NK-92 treated with Interleukin-12 subunit alpha and Interleukin-12 subunit beta, amount 100 ng/mL, for 24 hours (cell line): Measurements from ENCODE around the gene ARNT2.
A peak's percentile ranks its signal among the peaks of the same experiment; 100 is the strongest.

ENCODE experiments used
- DNase-seq: peaks from one replicate; lab custom pipeline; 2025; lab: John Stamatoyannopoulos, UW

Gene ARNT2

GRCh38 chr15:80576519-80577090 is 172.4 kb downstream of the ARNT2 start:
- DNase-seq: no peak

DNA sequence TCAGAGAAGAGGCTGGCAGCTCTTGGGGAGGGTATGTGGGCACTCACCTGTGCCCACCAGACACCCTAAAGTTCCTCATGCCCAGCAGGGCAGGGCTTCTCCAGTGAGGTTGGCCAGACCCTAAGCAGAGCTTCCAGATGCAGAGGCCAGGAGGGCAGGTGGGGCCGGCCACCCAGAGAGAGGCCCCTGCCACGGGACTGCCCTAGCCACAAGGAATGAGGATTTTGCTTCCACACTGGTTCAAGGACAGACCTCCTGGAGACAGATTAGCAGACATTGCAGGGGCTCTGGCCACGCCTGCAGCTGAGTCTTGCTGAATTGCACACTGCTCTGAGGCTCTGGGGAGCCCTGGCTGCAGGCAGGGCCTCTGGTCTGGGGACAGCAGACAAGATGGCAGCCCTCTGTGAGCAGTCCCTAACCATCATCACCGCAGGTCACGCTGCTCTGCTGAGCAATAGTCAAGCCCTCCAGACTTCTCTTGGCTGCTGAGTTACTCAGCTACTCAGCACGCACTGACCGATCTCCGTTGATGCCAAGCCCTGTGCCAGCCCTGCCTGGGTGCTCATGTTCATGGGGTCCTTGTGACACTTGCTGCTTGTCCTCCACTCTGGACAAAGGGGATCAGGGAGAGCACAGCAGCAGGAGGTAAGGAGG is 173.5 kb downstream of the ARNT2 start:
- DNase-seq: no peak

GRCh38 chr15:80578206-80578595 is 174.0 kb downstream of the ARNT2 start:
- DNase-seq: no peak

GRCh38 chr15:80578871-80579270 is 174.7 kb downstream of the ARNT2 start:
- no peak for DNase-seq

DNA sequence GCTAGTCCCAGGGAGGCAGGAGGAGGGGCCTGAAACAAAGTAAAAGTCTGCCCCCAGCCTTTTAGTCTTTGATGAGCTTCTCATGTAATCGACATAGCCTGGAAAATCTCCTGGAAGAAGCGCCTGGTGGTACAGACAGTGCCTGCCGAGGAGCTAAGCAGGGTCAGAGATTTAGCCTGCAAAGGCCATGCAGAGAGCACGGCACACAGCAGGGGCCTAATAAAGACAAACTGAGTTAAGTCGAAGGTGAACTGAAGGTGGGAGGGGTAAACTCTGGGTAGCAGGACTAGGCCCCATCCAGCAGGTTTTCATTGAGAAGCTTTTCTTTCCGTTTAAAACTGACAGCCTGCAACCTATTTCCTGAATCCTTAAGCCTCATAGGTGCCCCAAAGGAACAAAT is 175.4 kb downstream of the ARNT2 start:
- DNase-seq: no peak

- no peak for DNase-seq
Measured at GRCh38 chr15:80580106-80580505, 175.9 kb downstream of the ARNT2 start.

DNA sequence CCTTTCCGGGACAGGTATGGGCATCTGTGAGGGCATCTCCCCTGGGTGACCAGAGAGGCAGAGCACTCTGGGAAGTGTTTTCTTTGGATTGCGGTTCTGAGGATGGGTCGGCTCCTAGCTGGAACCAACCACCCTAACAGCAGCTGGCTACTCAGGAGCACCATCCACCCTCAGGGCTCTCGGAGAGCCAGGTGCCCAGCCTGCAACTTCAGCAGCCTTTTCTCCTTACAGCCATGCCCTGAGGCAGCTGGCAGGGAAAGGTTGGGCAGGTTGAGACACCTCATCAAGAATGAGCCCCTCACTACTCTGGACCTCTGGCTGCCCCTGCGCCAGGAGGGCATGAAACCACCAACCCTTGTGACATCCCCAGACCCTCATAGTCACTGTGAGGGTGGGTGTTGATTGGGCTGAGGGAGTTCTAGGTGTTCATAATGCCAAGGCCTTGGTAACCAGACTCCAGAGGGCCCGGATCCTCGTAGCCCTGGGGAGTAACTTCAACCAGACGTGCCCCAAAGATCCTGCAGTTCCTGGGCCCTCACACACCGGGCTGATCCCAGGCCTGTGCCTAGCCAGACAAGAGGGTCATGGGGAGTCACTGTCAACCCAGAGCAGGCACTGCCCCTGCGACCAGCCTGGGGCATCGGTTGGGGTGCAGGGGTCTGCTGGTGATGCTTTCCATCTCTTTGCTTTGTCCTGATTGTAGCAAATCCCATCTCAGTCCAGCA is 176.5 kb downstream of the ARNT2 start:
- DNase-seq: no peak

DNA sequence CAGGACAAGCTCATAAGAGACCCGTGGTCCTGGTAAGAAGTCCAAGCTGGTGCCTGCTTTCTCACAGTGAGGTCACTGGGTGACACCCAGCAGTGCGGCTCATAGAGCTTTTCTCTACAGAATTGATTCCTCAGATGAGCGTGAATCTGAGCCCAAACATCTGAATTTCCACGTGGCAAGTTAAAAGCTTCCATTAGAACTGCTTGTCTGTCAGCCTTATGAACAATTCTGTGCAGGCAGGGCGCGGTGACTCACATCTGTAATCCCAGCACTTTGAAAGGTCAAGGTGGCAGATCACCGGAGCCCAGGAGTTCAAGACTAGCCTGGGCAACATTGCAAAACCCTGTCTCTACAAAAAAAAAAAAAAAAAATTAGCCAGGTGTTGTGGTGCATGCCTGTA is 177.8 kb downstream of the ARNT2 start:
- no peak for DNase-seq

DNA sequence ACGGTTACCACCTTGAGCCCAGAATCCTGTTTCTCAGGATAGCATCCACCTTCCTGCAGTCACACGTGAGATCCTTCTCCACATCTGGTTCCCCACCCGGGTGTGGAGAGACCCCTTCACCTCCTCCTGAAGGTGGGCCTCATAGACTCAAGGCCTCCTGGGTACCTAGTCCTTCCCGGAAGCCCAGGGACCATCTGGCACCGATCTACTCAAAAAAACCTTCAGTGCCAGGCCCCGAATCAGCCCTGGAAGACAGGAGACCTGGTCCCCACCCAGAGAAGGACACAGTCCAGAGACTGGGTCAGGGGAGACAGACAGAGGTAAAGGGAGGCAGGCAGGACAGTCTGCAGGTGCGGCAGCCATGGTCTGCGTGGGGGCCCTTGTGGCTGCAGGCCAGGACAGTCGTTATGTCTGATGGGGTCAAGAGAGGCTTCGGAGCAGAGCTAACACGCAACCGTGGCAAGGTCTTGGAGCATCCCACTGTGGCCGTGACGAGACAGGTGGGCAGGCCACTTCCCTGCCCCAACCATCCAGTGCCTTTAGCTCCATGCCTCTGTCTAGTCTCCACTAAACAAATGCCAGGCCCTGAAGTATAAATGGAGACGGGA is 178.7 kb downstream of the ARNT2 start:
- DNase-seq: no peak

DNA sequence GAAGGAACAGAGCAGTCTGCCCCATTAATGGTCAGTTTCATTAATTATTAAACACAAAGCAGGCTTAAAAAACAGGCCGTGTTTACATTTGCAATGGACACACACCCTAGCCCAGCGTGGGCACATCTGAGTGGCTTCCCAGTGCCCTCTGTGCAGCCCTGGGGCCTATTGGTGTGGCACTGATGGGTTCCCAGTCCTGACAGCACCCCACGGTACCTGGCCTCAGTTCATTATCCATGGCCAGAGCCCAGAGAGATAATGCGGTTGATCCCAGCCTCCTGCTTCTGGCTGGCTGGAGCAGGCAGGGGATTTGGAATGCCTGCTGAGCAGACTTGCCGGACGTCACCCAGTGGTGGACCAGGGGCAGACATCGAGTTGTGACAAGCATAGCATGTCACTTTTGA is 180.4 kb downstream of the ARNT2 start:
- no peak for DNase-seq

DNA sequence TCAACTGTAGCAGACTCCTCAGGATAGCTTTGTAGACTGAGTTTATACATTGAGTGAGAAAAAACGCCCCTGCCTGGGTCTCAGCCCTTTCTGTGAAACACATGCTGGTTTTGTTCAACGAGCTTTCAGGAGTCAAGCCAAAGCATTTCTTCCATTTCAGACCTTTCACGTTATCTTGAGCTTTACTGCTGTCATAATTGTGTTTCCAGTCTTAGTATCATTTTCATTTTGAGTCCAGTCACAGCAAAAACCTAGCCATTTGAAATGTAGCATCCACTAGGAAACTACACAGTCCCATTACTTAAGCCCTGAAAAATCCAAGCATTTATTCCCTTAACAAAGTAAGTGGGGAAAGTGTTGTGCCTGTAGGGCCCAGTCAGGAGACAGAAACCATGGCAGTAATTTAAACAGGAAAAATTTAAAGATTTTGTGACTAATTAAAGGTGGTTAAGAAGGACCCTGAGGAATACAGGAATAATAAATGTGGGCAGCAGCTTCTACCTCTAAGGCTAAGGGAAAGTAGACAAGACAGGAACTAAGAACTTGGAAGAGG is 180.9 kb downstream of the ARNT2 start:
- DNase-seq: no peak

GRCh38 chr15:80585544-80586018 is 181.4 kb downstream of the ARNT2 start:
- peak; percentile 31 for DNase-seq

GRCh38 chr15:80586161-80586560 is 182.0 kb downstream of the ARNT2 start:
- DNase-seq: no peak

DNA sequence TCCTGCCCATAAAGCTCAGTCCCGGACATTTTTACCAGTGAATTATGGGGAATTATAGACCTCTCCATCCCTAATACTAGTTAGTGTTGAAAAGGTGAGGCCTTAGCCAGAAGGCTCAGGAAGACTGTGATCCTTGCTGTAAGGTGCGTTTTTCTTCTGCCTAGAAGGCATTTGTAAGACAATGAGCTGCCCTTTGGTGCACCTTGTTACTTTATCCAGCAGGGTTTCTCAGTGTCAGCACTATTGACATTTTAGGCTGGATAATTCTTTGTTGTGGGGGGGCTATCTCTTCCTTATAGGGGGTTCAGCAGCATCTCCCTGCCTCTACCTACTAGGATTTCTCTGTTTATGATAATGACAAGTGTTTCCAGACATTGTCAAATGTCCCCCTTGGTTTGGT is 182.8 kb downstream of the ARNT2 start:
- no peak for DNase-seq

DNA sequence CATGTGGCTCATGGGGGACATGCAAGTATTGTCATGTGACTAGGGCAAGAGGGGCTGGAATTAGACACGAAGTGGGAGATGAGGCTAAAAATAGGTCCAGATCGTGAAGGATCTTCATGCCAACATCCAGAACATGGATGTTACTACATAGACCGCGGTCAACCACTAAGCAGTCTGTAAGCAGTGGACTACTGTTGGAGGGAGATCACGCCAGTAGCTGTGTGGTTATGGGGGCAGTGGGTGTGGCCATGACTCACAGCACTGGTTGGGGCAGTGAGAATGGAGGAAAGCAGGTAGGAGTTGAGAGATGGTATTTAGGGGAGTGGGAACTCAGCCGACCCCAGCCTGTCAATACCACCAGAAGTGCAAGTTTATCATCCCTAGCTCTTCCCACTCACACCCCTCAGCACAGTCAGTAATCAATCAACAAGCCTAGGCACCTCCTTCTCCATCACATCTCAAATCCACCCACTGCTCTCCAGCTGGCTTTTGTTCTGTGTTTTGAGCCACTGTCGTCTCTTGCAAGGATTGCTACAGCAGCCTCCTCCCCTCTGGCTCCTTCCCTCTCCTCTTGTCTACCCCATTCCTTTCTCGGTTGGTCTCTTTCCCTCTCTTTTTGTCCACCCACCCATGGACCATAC is 183.8 kb downstream of the ARNT2 start:
- DNase-seq: peak; percentile 62

DNA sequence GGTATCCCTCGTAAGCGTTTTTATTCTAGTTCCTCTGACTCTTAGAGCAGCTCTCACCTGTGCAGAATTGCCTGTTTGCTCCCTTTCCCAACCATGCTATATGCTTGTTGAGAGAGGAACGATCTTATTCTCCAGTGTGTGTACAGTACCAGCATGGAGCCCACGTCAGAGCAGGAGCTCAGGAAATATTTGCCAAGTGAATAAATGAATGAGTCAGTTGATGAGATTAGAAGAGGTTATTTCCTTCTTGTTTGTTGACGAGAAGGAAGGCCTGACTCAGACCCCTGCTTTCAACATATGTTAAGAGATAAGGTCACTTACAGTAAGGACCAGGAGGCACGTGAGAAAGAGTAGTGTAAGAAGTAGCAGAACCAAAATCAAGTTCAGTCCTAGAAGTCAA is 184.6 kb downstream of the ARNT2 start:
- no peak for DNase-seq

GRCh38 chr15:80590761-80591355 is 186.7 kb downstream of the ARNT2 start:
- no peak for DNase-seq

GRCh38 chr15:80591471-80591870 is 187.3 kb downstream of the ARNT2 start:
- no peak for DNase-seq

- DNase-seq: no peak
Measured at GRCh38 chr15:80591938-80592825, 188.0 kb downstream of the ARNT2 start.

DNA sequence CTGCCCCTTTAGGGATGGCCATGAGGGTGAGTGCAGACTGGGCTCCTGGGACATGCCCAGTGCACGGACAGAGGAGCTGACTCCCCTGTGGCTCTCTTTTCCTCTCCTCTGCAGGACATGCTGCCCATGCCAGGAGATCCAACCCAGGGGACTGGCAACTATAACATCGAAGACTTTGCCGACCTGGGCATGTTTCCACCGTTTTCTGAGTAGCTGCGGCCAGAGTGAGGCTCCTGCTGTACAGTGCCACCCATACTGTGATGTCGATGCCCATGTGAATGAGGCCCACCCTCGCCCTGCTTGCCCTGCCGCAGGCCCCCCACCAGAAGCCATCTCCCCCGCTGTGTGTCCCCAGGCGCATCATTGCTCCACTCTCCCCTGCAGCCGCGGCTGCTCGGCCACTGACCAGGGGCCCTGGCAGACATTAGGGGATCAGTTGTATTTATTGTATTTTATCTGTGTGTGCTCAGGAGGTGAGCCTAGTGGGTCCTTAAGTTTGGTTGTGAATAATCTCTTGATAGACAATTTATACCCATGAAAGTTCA is 189.4 kb downstream of the ARNT2 start:
- no peak for DNase-seq
